GM12878 (cell line): ENCODE results near the gene NT5C3A. TPM values are rescaled to one million over a fixed set of nuclear protein-coding genes. Genes with fewer than 3 reads are reported as not detected.

Experiments
- ASH2L ChIP-seq: fragments of 300-600, 200-600 bp; sonication (generic); IDR thresholded peaks from 2 replicates; pipeline ENCODE4 v1.6.1; 2017; ENCODE audit warnings: low read depth, mild to moderate bottlenecking, borderline replicate concordance
- BCL11A ChIP-seq: IDR thresholded peaks from 2 replicates; pipeline ENCODE4 v1.6.1; 2011; ENCODE audit warnings: low read depth, low read length
- BMI1 ChIP-seq: fragments of 450-650 bp; IDR thresholded peaks from 2 replicates; pipeline ENCODE4 v1.6.1; 2016; ENCODE audit warnings: mild to moderate bottlenecking, moderate library complexity, borderline replicate concordance
- ESRRA ChIP-seq: IDR thresholded peaks from 2 replicates; pipeline ENCODE4 v1.6.1; 2012; ENCODE audit warnings: mild to moderate bottlenecking, low read length, improper control_type of control experiment
- FOS ChIP-seq: IDR thresholded peaks from 3 replicates; pipeline ENCODE4 v1.6.1; 2011; ENCODE audit warnings: borderline replicate concordance; ENCODE audit not compliant: insufficient read length; ENCODE audit errors: extremely low read depth
- HDGF ChIP-seq: fragments of 450-650 bp; IDR thresholded peaks from 2 replicates; pipeline ENCODE4 v1.6.1; 2016; ENCODE audit warnings: antibody characterized with exemption
- NFYB ChIP-seq: IDR thresholded peaks from 2 replicates; pipeline ENCODE4 v1.6.1; 2011; ENCODE audit warnings: low read depth, mild to moderate bottlenecking, low read length, improper control_type of control experiment, moderate library complexity; ENCODE audit not compliant: insufficient read depth
- PML ChIP-seq: IDR thresholded peaks from 2 replicates; pipeline ENCODE4 v1.6.1; 2012; ENCODE audit warnings: low read length, inconsistent platforms
- RB1 ChIP-seq: fragments of 450-650 bp; formaldehyde crosslinking; IDR thresholded peaks from 2 replicates; pipeline ENCODE4 v1.6.1; 2017; ENCODE audit warnings: mild to moderate bottlenecking, borderline replicate concordance
- ZBED1 ChIP-seq: IDR thresholded peaks from 2 replicates; pipeline ENCODE4 v1.6.1; 2016; ENCODE audit warnings: borderline replicate concordance
- polyA plus RNA-seq, 11 experiments: library from polyadenylated mRNA; depleted of rRNA in 4 of 11; unstranded in 6 of 11; stranded (reverse) in 5 of 11; fragments of >200 nt; fragmentation: Nextera tagmentation in 4 of 11; fragmentation: Illumina TruSeq in 1 of 11; extraction: Ambion mirVana in 4 of 11; extraction: Trizol in 1 of 11; gene quantifications; 1 replicate in 1 of 11; 2 replicates in 10 of 11; pipeline versions ENCODE4 v1.2.1 to v1.2.3, GENCODE V29; 2011 to 2016; ENCODE audit warnings: inconsistent platforms in 2 of 11, missing spikeins in 2 of 11, low read depth in 1 of 11
- total RNA-seq, 4 experiments: library from RNA; depleted of rRNA in 3 of 4; stranded (reverse); fragments of >200 nt in 3 of 4; fragmentation: Illumina TruSeq in 1 of 4; extraction: Trizol in 1 of 4; gene quantifications; 2 replicates each; pipeline versions ENCODE4 v1.2.1 to v1.2.3, GENCODE V29; 2013 to 2021
- TF ChIP-seq, protein P1 (sequence below): fragments of 450-650 bp; IDR thresholded peaks from 2 replicates; pipeline ENCODE4 v1.6.1; 2017; ENCODE audit warnings: antibody characterized with exemption, mild to moderate bottlenecking, moderate library complexity
- TF ChIP-seq, protein P2 (sequence below): fragments of 450-650 bp; IDR thresholded peaks from 2 replicates; pipeline ENCODE4 v1.6.1; 2017; ENCODE audit warnings: low read depth, mild to moderate bottlenecking, moderate library complexity
- TF ChIP-seq, protein P3 (sequence below): IDR thresholded peaks from 2 replicates; pipeline ENCODE4 v1.6.1; 2011; ENCODE audit warnings: mild to moderate bottlenecking, low read depth, low read length, moderate library complexity; ENCODE audit not compliant: insufficient replicate concordance

NT5C3A gene
- total and polyA plus RNA-seq, 10 of the 15 experiments (the other 5 are each of a cell fraction or from before 2014, with no cell fraction given): 53.0 to 111 (median 71.4) TPM

DNA sequence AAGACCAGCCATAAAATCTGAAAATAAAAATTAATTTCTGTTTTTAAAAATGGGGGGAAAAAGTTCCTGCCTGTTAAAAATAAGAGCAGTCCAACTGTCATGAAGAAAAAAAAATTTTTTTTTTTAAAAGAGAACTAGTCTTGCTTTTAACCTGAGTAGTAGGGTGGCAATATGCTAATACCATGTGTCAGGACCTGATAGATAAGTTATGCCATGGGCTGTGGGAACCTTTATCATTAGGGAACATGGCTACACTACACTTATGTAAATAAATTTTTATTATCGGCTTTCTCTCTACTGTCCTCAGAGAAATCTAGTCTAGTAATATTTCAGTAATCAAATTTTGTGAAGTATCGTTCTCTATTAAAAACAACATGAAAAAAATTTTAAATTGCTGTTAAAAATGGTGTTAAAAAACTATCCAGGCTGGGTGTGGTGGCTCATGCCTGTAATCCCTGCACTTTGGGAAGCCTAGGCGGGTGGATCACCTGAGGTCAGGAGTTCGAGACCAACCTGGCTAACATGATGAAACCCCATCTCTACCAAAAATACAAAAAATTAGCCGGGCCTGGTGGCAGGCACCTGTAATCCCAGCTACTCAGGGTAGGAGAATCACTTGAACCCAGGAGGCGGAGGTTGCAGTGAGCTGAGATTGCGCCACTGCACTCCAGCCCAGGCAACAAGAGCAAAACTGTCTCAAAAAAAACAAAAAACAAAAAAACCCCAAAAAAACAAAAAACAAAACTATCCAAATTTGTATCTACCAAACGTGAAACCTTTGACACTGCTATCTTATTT lies 20.7 kb downstream of the NT5C3A start (continued):
- TF ChIP-seq, protein P1, sequence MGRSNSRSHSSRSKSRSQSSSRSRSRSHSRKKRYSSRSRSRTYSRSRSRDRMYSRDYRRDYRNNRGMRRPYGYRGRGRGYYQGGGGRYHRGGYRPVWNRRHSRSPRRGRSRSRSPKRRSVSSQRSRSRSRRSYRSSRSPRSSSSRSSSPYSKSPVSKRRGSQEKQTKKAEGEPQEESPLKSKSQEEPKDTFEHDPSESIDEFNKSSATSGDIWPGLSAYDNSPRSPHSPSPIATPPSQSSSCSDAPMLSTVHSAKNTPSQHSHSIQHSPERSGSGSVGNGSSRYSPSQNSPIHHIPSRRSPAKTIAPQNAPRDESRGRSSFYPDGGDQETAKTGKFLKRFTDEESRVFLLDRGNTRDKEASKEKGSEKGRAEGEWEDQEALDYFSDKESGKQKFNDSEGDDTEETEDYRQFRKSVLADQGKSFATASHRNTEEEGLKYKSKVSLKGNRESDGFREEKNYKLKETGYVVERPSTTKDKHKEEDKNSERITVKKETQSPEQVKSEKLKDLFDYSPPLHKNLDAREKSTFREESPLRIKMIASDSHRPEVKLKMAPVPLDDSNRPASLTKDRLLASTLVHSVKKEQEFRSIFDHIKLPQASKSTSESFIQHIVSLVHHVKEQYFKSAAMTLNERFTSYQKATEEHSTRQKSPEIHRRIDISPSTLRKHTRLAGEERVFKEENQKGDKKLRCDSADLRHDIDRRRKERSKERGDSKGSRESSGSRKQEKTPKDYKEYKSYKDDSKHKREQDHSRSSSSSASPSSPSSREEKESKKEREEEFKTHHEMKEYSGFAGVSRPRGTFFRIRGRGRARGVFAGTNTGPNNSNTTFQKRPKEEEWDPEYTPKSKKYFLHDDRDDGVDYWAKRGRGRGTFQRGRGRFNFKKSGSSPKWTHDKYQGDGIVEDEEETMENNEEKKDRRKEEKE: no peak
- TF ChIP-seq FOS (no peak), ESRRA (no peak), HDGF (no peak), ASH2L (no peak), ZBED1 (no peak), NFYB (no peak), PML (no peak), BCL11A (no peak), RB1 (no peak), BMI1 (no peak)
- TF ChIP-seq, protein P2, sequence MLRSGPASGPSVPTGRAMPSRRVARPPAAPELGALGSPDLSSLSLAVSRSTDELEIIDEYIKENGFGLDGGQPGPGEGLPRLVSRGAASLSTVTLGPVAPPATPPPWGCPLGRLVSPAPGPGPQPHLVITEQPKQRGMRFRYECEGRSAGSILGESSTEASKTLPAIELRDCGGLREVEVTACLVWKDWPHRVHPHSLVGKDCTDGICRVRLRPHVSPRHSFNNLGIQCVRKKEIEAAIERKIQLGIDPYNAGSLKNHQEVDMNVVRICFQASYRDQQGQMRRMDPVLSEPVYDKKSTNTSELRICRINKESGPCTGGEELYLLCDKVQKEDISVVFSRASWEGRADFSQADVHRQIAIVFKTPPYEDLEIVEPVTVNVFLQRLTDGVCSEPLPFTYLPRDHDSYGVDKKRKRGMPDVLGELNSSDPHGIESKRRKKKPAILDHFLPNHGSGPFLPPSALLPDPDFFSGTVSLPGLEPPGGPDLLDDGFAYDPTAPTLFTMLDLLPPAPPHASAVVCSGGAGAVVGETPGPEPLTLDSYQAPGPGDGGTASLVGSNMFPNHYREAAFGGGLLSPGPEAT: no peak
- TF ChIP-seq, protein P3, sequence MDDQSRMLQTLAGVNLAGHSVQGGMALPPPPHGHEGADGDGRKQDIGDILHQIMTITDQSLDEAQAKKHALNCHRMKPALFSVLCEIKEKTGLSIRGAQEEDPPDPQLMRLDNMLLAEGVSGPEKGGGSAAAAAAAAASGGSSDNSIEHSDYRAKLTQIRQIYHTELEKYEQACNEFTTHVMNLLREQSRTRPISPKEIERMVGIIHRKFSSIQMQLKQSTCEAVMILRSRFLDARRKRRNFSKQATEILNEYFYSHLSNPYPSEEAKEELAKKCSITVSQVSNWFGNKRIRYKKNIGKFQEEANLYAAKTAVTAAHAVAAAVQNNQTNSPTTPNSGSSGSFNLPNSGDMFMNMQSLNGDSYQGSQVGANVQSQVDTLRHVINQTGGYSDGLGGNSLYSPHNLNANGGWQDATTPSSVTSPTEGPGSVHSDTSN: no peak
